Measurements from ENCODE around the gene PSG5.
A peak's percentile ranks its signal among the peaks of the same experiment; 100 is the strongest.
"Not testable (repeated sequence)": the region's sequence is repeated elsewhere in the genome, so short reads cannot be mapped to it uniquely, and the experiment has no call there.

Gene PSG5

DNA sequence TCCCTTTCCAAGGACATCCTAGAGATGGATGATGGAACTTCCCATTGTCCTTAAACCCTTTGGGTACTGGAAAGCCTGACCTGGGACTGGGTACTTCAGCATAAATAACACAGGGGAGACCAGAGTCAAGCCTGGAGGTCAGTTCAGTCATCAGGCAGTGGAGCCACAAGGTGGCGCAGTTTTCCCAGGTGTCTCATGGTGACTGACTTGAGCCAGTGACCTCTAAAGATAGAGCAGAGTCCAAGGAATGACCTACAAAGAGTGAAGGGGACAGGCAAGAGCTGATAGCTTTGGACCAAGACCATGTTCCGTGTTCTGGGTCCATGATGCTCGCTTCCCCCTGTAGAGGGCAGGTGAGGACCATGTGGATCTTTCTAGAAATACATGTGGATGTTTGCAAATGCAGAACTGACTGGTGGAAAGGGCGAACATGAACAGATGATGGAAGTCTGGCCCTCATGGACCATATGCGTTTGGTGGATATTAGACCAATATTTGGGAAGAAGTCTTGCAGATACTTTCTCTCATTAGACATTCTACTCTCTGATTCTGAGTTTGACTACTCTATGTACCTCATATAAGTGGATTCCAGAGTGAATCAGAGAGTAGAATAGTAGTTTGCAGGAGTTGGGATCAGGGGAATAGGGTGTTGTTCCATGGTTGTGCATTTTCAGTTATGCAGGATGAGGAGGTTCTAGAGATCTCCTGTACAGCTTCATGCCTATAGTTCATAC, 12.5 kb upstream of the PSG5 start:
- H3K27me3 Mint-ChIP-seq, result peaks cover 30% of the 10 kb centered on the region
- not testable (repeated sequence) for H3K27ac Mint-ChIP-seq, H3K4me3 Mint-ChIP-seq, ATAC-seq, H3K4me1 Mint-ChIP-seq, H3K9me3 Mint-ChIP-seq, DNase-seq

DNA sequence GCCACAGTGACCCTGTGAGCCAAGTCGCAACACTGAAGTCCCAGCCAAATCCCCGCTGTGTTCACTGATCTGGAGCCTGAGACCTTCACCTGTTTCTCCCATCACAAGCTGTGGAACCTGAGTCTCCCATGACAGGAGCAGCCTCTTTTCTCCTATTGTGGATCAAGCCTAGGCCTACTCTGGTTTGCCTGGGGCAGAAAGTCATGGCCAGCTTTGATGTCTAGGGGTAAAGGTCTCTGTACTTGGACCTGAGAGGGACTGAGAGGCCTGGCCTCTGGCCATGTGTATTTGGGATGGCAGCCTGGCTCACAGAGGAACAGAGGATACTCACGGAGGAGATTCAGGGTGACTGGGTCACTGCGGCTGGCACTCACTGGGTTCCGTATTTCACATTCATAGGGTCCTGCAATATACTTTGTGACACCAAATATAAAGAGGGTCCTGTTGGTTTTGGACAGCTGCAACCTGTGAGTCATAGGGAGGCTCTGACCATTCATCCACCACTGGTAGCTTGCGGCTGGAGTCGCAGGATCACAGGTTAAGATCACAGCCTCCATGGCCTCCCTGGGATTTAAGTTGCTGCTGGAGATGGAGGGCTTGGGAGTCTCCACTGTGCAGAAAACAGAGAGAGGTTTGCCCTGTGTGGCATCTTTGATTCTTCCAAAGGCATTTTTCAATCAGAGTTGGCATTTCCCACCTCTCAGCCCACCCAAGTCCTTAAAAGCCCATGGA, 11.5 kb upstream of the PSG5 start:
- Mint-ChIP-seq H3K27ac (peak overlapping the region in 1 of 2 donors; percentile 19), H3K27me3 (peaks cover 30% of the 10 kb centered on the region)
- H3K4me3 Mint-ChIP-seq, H3K9me3 Mint-ChIP-seq, ATAC-seq, H3K4me1 Mint-ChIP-seq, DNase-seq: not testable (repeated sequence)

DNA sequence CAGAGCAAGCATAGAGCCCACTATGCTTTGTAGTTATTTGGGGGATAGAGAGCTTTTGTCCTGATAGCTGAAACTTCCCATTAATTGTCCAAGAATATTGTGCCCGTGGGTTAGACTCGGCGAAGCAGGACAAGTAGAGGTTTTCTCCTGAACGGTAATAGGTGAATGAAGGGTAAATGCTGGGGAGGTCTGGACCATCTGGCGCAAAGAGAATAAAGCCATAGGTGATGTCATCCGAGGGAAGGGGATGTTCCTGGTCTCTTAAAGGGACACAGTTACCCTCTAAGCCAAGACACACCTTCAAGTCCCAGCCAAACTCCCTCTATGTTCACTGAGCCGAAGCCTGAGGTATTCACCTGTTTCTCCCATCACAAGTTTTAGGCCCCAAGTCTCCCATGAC, 8.1 kb upstream of the PSG5 start:
- DNase-seq, H3K27ac Mint-ChIP-seq, H3K4me3 Mint-ChIP-seq, H3K9me3 Mint-ChIP-seq, H3K4me1 Mint-ChIP-seq, ATAC-seq: not testable (repeated sequence)
- peaks cover 47% of the 10 kb centered on the region for H3K27me3 Mint-ChIP-seq

- not testable (repeated sequence) for H3K4me3 Mint-ChIP-seq, H3K27ac Mint-ChIP-seq, H3K4me1 Mint-ChIP-seq, DNase-seq, H3K9me3 Mint-ChIP-seq, ATAC-seq
- peaks cover 62% of the 10 kb centered on the region for H3K27me3 Mint-ChIP-seq
Observed at GRCh38 chr19:43192381-43193155, 6.2 kb upstream of the PSG5 start.

DNA sequence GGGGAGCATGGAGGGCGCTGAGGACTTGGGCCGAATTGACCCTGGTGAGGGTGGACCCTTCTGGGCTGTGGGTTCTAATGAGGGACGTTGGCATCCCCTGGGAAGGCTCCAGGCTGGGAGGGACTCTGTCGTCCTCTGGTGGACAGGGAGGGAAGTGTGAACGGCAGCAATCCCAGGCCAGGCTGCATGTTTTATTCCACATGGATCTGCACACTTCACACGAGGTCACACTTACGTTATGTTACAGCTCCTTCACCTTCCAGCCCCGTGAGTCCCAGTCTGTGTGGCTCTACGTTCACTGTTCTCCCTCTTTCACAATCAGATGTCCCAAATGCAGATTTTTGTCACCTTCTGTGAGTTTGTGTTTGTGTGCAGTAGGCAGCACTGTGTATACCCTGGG, 1.8 kb upstream of the PSG5 start:
- not testable (repeated sequence) for H3K4me1 Mint-ChIP-seq, H3K9me3 Mint-ChIP-seq, DNase-seq, ATAC-seq, H3K4me3 Mint-ChIP-seq
- peak overlapping the region in 1 of 2 donors; percentile 30 for H3K27ac Mint-ChIP-seq
- H3K27me3 Mint-ChIP-seq, result peaks cover 48% of the 10 kb centered on the region

DNA sequence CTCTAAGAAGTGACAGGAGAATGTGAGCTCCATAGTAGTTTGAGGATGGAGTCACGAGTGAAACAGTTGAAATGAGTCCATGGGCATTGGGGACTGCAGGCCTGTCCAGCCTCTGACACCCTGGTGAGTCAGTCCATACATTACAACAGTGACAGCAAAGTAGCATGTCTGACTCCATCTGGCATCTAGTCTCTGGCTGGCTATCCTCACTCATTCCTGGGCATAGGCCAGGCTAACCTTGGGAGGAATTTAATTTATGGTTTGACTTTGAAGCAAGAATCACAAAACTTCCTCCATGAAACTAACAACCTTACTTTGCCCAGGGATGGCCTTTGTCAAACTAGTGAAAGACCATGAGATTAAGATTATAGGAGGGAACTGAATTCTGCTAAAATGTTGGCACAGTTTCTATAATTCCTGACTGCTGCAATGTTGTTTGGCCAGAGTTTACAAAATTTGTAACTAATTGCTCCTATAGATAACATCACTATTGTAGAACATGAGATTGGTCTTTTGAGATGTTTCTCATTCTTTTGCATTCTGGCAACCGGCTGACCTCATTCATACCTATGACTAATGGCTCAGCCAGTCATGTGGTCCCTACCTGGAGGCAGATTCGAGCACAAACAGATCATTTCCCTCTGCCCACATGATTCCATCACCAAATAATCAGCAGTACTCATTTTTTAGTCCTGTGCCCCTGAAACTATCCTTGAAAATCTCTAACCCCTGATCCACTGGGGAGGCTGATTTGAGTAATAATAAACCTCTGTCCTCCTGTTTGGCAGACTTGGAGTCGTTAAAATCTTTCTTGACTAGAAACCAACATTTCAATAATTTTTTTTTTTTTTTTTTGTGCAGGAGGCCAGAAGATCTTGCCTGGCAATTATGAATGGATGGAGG, 4.2 kb downstream of the PSG5 start:
- not testable (repeated sequence) for H3K4me3 Mint-ChIP-seq, ATAC-seq, H3K27ac Mint-ChIP-seq, H3K9me3 Mint-ChIP-seq, H3K4me1 Mint-ChIP-seq, DNase-seq
- H3K27me3 Mint-ChIP-seq, result peaks cover 13% of the 10 kb centered on the region

- not testable (repeated sequence) for H3K4me3 Mint-ChIP-seq, H3K4me1 Mint-ChIP-seq, ATAC-seq, DNase-seq, H3K9me3 Mint-ChIP-seq, H3K27ac Mint-ChIP-seq
- H3K27me3 Mint-ChIP-seq, result peaks cover 30% of the 10 kb centered on the region
Observed at GRCh38 chr19:43179569-43180147, 6.7 kb downstream of the PSG5 start.

- not testable (repeated sequence) for H3K4me1 Mint-ChIP-seq, H3K9me3 Mint-ChIP-seq, ATAC-seq, DNase-seq, H3K4me3 Mint-ChIP-seq
- Mint-ChIP-seq H3K27ac (peak overlapping the region in 1 of 2 donors; percentile 57), H3K27me3 (peaks cover 33% of the 10 kb centered on the region)
Observed at GRCh38 chr19:43178577-43178976, 7.8 kb downstream of the PSG5 start.

DNA sequence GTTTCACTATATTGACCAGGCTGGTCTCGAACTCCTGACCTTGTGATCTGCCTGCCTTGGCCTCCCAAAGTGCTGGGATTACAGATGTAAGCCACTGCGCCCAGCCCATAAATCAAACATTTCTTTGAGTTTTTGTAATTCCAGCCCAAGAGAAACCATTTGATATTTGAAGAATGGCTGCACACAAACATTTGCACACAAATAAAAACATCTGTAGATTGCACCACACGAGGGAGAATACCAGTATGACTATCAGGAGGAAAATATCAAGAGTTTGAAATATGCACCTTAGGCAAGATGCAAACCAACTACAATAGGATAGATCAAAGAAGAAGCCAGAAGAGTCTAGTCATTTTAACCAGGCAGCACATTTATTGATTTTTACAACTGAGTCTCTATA, 20.4 kb downstream of the PSG5 start:
- H3K4me3 Mint-ChIP-seq, H3K4me1 Mint-ChIP-seq, H3K27ac Mint-ChIP-seq, ATAC-seq, DNase-seq, H3K9me3 Mint-ChIP-seq: not testable (repeated sequence)
- H3K27me3 Mint-ChIP-seq, result peaks cover 56% of the 10 kb centered on the region

GRCh38 chr19:43163135-43163534, 23.2 kb downstream of the PSG5 start:
- H3K27me3 Mint-ChIP-seq, result peaks cover 34% of the 10 kb centered on the region
- ATAC-seq, H3K9me3 Mint-ChIP-seq, H3K4me1 Mint-ChIP-seq, H3K27ac Mint-ChIP-seq, DNase-seq, H3K4me3 Mint-ChIP-seq: not testable (repeated sequence)

GRCh38 chr19:43162261-43162660, 24.1 kb downstream of the PSG5 start:
- not testable (repeated sequence) for ATAC-seq, H3K9me3 Mint-ChIP-seq, H3K4me3 Mint-ChIP-seq, H3K4me1 Mint-ChIP-seq, H3K27ac Mint-ChIP-seq, DNase-seq
- peaks cover 34% of the 10 kb centered on the region for H3K27me3 Mint-ChIP-seq

- no peak overlapping the region for H3K27ac Mint-ChIP-seq
- no peaks in the 10 kb centered on the region for H3K27me3 Mint-ChIP-seq
- no peaks in the 10 kb centered on the region for H3K9me3 Mint-ChIP-seq
- DNase-seq, result no peak
- no peak for ATAC-seq
- no peaks in the 10 kb centered on the region for H3K4me1 Mint-ChIP-seq
- no peak overlapping the region for H3K4me3 Mint-ChIP-seq
Observed at GRCh38 chr19:43152214-43152613, 34.1 kb downstream of the PSG5 start.

- H3K9me3 Mint-ChIP-seq, DNase-seq, H3K27ac Mint-ChIP-seq, H3K27me3 Mint-ChIP-seq, ATAC-seq, H3K4me1 Mint-ChIP-seq, H3K4me3 Mint-ChIP-seq: not testable (repeated sequence)
Observed at GRCh38 chr19:43149788-43150187, 36.5 kb downstream of the PSG5 start.

- DNase-seq, result no peak
- peaks cover 10% of the 10 kb centered on the region for H3K27me3 Mint-ChIP-seq
- no peak for ATAC-seq
- no peak overlapping the region for H3K4me3 Mint-ChIP-seq
- H3K9me3 Mint-ChIP-seq, result no peaks in the 10 kb centered on the region
- no peaks in the 10 kb centered on the region for H3K4me1 Mint-ChIP-seq
- H3K27ac Mint-ChIP-seq, result no peak overlapping the region
Observed at GRCh38 chr19:43148233-43148632, 38.1 kb downstream of the PSG5 start.

DNA sequence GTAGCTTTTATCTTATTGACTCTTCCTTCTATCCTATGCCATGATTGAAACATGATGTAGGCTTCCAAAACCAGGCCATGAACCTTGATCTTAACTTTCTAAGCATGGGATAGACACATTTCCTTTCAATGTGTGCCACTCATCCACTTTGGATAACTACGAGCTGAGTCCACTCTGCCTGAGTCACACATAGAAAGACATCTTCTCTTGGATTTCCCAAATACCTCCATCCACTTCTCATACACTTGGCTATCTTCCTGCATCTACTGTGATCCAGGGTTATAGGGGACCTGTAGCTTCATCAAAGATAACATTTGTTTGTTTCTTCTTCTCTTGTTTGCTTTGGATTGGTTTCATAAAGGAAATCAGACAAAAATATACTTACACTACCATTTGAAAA, 44.6 kb downstream of the PSG5 start:
- not testable (repeated sequence) for DNase-seq, H3K27ac Mint-ChIP-seq, H3K4me3 Mint-ChIP-seq, ATAC-seq, H3K4me1 Mint-ChIP-seq
- H3K9me3 Mint-ChIP-seq, result peaks cover 10 to 12% of the 10 kb centered on the region in 2 donors
- H3K27me3 Mint-ChIP-seq, result peaks cover 16% of the 10 kb centered on the region
